ENCODE data around the gene RGL2.
"Not testable (repeated sequence)": the region's sequence is repeated elsewhere in the genome, so short reads cannot be mapped to it uniquely, and the experiment has no call there.

Gene RGL2

GRCh38 chr6:33297406-33297955 lies 1.3 kb downstream of the RGL2 start:
- no peak for DNase-seq (ENCODE audit: low read depth, low spot score)
- peak overlapping the region; percentile 89 for H3K4me3 ChIP-seq (ENCODE audit: low read length)

DNA sequence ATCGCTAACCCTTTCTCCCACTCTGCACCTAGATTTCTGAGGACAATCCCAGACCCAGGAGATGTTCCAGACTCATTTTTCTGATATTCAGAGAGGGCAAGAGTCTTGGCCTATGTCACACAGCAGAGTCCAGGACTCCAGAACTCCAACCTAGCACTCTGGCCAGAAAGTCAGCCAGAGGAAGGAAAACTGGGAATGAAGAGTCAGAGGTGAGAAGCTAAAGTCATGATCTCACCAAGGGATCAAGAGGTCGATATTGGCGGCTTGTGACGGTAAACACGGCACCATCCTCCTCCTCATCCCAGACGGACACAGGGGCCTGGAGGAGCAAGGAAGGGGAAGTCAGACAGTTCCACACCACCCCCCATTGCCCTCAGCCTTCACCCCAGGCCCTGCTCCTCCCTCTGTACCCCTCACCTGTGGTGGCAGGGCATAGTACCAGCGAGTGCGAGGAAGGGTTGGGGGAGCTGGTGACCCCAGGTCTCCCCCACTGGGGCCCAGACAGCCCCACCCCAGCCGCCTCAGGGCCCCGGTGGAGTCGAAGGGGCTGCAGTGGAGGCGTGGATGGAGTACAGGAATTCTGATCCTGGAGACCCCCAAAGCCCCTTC lies 1.8 kb downstream of the RGL2 start:
- DNase-seq (ENCODE audit: low read depth, low spot score) = no peak
- H3K4me3 ChIP-seq (ENCODE audit: low read length) = no peak overlapping the region

DNA sequence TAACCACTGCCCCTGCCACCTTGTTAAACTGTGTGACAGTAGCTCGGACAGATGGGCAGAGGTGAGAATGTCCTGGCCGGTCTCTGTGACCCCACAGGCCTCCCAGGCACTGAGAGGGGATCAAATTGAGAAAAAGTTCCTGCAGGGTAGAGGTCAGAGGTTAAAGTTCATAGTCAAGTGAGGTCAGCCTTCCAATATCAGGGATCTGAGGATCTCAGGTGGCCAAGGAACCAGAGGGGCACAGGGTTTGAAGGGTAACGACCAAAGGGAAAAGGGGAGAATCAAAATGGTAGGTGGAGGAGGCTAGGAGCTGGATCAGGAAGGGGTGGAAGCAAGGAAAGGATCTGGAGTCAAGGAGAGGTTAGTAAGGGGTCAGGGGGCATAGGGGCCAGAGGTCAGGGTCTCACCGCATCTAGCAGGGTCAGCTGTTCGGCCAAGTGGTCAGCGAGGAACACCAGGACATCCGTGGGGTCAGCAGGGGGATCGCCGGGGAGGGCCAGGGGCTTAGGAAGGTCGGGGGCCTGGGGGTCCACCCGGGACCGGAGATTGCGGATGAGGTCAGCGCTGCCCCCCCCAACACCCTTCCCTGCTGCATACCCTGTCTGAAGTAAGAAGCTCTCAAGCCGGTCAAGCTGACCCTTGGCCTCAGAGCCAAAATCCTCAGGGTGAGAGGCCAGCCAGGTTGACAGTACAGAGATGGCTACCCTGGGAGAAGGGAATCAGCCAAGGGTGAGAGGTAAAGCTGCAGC lies 2.9 kb downstream of the RGL2 start:
- H3K4me3 ChIP-seq (ENCODE audit: low read length) = no peak overlapping the region
- no peak for DNase-seq (ENCODE audit: low read depth, low spot score)

DNA sequence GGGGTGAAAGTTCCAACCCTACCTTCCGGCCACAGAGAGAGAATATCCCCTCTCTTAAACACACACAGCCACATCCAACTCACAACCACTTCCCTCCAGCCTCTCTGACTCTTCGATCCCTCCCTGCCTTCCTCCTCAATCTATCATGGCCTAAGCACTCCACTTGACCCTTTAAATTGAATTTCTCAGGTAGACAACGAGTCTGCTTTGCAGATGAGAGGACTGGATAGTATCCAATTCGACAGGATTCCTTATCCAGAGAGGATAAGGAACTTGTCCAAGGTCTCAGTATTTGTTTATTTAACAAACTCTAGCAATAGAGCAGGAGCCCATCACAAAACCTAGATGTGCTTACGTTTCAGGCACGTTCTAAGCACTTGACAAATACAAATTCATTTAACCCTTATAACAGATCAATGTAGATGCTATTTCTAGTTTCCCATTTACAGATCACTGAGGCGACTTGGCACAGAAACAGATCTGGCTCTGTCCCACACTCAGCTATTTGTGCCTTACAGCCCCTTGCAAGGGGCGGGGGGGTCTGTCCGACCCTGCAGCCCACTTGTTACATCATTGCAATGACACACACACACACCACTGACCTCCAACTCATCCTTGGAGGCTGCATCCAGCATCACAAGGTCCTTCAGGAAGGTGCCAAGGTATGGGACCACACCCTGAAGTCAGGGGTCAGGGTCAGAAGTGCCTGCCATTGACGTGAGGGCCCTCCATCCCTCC lies 4.5 kb downstream of the RGL2 start:
- no peak overlapping the region for H3K4me3 ChIP-seq (ENCODE audit: low read length)
- DNase-seq (ENCODE audit: low read depth, low spot score) = no peak

GRCh38 chr6:33292996-33293682 lies 5.6 kb downstream of the RGL2 start:
- DNase-seq (ENCODE audit: low read depth, low spot score) = no peak
- no peak overlapping the region for H3K4me3 ChIP-seq (ENCODE audit: low read length)

- peak overlapping the region; percentile 96 for H3K4me3 ChIP-seq (ENCODE audit: low read length)
- no peak for DNase-seq (ENCODE audit: low read depth, low spot score)
Measured at GRCh38 chr6:33290459-33290858, 8.3 kb downstream of the RGL2 start.

GRCh38 chr6:33289784-33290315 lies 8.9 kb downstream of the RGL2 start:
- DNase-seq (ENCODE audit: low read depth, low spot score) = no peak
- H3K4me3 ChIP-seq (ENCODE audit: low read length) = peak overlapping the region; percentile 96

GRCh38 chr6:33288921-33289783 lies 9.6 kb downstream of the RGL2 start, which contains the start of the genes PFDN6 and WDR46:
Gene PFDN6, plus strand, starts transcription at chr6:33289601. Its CDS starts 256 bp downstream, at chr6:33289857.
Gene WDR46, minus strand, starts transcription at chr6:33289239. Its CDS starts 69 bp downstream, at chr6:33289170.
- DNase-seq (ENCODE audit: low read depth, low spot score) = peak; percentile 90
- peak within 1 kb of the TSS; percentile 96 for H3K4me3 ChIP-seq (ENCODE audit: low read length)

DNA sequence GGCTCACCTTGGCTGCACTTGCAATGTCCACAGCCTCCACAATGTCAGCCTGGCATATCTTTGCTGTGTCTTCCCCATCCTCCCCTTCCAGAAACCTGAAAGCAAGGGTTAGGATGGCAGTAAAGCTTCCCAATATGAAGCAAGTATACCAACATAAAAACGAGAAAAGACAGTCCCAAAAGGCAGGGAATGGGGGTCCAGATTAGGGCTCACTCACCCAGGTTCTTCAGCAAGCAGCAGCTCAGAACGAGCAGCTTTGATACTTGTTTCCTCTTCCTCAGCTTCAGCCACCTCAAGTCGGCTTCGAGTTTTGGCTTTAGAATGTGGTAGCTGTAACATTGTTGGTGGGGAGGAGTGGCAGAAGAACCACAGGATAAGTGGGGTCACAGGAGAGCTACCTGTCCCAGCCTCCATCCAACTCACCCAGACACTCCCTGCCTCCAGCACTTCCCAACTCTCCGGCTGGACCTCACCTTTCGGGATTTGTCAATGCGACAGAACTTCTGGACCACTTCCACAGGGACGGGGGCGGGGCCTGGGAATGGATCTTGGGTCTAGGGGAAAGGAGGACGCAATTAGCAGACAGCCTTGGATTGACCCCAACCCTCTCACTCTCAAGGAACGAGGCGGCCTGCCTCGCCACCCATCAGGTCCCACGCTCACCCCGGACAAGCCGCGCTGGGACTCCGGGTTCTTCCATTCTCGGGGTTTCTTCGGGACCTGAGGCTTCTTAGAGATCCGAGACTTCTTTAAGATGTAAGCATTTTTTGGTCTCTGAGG lies 10.4 kb downstream of the RGL2 start:
- no peak for DNase-seq (ENCODE audit: low read depth, low spot score)
- peak overlapping the region; percentile 96 for H3K4me3 ChIP-seq (ENCODE audit: low read length)

- H3K4me3 ChIP-seq (ENCODE audit: low read length) = no peak overlapping the region
- no peak for DNase-seq (ENCODE audit: low read depth, low spot score)
Measured at GRCh38 chr6:33286946-33287914, 11.5 kb downstream of the RGL2 start.

GRCh38 chr6:33285214-33285613 lies 13.5 kb downstream of the RGL2 start:
- not testable (repeated sequence) for H3K4me3 ChIP-seq (ENCODE audit: low read length); DNase-seq (ENCODE audit: low read depth, low spot score)

GRCh38 chr6:33280539-33280938 lies 18.2 kb downstream of the RGL2 start:
- no peak overlapping the region for H3K4me3 ChIP-seq (ENCODE audit: low read length)
- DNase-seq (ENCODE audit: low read depth, low spot score) = no peak

DNA sequence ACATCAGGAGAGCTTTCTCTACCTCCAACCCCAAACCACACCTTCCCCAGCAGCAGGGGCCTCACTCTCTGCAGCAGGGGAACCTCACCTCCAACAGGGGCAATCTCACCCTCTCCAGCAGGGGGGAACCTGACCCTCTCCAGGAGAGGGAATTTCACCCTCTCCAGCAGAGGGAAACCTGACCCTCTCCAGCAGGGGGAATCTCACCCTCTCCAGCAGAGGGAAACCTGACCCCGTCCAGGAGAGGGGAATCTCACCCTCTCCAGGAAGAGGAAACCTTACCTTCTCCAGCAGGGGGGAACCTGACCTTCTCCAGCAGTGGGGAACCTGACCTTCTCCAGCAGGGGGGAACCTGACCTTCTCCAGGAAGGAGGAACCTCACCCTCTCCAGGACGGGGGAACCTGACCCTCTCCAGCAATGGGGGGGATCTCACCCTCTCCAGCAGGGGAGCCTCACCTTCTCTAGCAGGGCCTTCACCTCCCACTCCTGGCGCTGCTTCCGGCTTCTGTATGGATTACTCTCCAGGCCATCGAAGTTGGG lies 18.7 kb downstream of the RGL2 start:
- DNase-seq (ENCODE audit: low read depth, low spot score) = peak; percentile 45
- H3K4me3 ChIP-seq (ENCODE audit: low read length) = no peak overlapping the region

GRCh38 chr6:33279257-33279695 lies 19.5 kb downstream of the RGL2 start:
- DNase-seq (ENCODE audit: low read depth, low spot score) = no peak
- no peak overlapping the region for H3K4me3 ChIP-seq (ENCODE audit: low read length)

DNA sequence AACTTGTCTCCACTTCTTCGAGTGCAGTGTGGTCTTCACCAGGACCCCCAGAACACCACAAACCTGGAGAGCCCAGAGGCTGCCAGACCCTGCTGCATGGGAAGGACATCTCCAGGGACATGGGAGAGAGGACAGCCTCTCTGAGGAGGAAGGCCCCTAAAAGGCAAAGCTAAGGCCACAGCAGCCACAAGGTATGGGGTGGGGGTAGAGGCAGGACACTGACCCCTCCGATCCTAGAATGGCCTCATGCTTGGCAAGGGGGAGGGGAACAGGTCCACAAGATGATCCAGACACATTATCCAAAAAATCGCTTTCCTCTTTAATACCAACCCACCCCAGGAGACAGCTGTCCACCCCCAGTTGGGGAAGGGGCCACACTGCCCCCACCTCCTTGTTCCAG lies 19.9 kb downstream of the RGL2 start:
- H3K4me3 ChIP-seq (ENCODE audit: low read length) = no peak overlapping the region
- no peak for DNase-seq (ENCODE audit: low read depth, low spot score)

DNA sequence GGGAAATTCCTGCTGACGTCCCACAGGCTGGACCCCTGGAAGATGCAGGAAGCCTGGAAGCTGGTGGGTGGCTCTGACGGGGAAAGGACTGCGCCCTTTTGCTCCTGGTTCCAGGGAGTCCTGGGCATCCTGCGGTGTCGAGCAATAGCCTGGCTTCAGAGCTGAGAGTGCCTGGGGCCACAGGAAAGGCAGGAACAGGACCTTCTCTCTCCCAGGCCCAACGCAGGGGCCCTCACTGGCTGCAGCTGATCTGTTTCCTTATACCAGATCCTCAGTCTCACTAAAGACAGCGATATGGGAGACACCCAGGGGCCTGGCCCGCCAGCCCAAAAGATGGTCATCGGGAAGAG lies 20.4 kb downstream of the RGL2 start:
- no peak overlapping the region for H3K4me3 ChIP-seq (ENCODE audit: low read length)
- no peak for DNase-seq (ENCODE audit: low read depth, low spot score)

All from Jurkat, Clone E6-1 (cell line).